HG03378 (cell line): ENCODE results near the gene KRT86.

ENCODE experiments used
- ATAC-seq: cut with Tn5 transposase; IDR thresholded peaks from one replicate; pipeline ENCODE4 v1.9.1; 2021; ENCODE audit warnings: mild to moderate bottlenecking, moderate library complexity; ENCODE audit not compliant: unreplicated experiment

KRT86 gene

GRCh38 chr12:52352951-52353350, 78.5 kb downstream of the KRT86 start:
- no peak for ATAC-seq

- ATAC-seq, result no peak
These were observed 79.3 kb downstream of the KRT86 start for GRCh38 chr12:52353766-52354165.

GRCh38 chr12:52354200-52354599, 79.8 kb downstream of the KRT86 start:
- ATAC-seq, result no peak

- no peak for ATAC-seq
These were observed 80.7 kb downstream of the KRT86 start for GRCh38 chr12:52355176-52355575.

GRCh38 chr12:52356031-52356761, 81.8 kb downstream of the KRT86 start:
- no peak for ATAC-seq

- ATAC-seq, result no peak
These were observed 82.5 kb downstream of the KRT86 start for GRCh38 chr12:52356762-52357580.
